HG03280 (cell line): ENCODE data around the gene VEGFA.

Source experiments
- ATAC-seq: cut with Tn5 transposase; IDR thresholded peaks from one replicate; pipeline ENCODE4 v1.9.1; 2021; ENCODE audit warnings: mild to moderate bottlenecking, moderate library complexity; ENCODE audit not compliant: unreplicated experiment

VEGFA gene

GRCh38 chr6:43800746-43801494 lies 30.9 kb downstream of the VEGFA start:
- no peak for ATAC-seq

DNA sequence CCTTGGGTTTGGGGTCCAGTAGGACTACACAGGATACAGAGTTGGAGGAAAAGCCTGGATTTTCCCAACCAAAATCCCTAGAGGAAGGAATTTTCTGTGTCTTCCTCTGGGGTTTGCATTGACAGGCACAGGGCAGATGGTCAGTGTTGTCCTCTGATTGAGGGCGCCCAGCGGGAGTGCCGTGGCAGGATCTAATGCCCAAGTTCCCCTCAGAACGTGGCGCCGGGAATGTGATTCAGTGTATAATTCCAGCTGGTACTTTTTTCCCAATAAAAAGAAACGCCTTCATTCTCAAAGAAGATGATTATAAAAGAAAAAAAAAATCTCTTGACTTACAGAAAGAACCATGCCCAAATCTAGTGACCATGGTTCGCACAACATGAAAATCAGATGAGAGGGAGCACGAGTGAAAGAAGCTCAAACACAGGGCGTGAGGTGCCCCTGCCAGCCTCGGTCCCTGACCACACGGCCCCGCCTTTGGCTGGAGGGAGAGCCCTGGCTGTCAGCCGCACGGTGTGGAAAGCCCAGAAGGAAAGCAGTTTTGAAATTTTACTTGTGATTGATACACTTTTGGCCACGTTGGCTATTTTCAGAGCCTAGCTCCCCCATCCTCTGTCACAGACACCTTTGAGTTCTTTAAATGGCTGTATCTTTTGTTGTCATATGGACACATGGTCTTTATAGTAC lies 31.6 kb downstream of the VEGFA start:
- ATAC-seq: no peak

- no peak for ATAC-seq
Observed at GRCh38 chr6:43803055-43803782, 33.2 kb downstream of the VEGFA start.

GRCh38 chr6:43803783-43804549 lies 34.0 kb downstream of the VEGFA start:
- ATAC-seq: no peak

GRCh38 chr6:43804550-43805223 lies 34.7 kb downstream of the VEGFA start:
- no peak for ATAC-seq

DNA sequence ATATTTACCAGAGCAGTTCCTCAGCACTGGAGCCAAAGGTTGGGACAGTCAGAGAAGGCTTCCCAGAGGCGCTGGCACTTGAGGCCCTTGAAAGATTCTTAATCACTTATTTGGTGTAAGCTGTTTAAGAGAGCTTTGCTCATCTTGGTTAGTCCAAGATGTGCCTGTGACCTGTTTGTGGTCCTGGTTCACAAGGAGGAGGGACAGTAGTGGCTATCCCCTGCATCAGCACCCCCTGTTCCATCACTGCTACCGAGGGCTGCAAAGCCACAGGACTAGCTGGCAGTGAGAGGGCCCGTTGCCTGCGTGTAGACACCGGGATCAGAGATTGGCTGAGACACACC lies 35.7 kb downstream of the VEGFA start:
- no peak for ATAC-seq

DNA sequence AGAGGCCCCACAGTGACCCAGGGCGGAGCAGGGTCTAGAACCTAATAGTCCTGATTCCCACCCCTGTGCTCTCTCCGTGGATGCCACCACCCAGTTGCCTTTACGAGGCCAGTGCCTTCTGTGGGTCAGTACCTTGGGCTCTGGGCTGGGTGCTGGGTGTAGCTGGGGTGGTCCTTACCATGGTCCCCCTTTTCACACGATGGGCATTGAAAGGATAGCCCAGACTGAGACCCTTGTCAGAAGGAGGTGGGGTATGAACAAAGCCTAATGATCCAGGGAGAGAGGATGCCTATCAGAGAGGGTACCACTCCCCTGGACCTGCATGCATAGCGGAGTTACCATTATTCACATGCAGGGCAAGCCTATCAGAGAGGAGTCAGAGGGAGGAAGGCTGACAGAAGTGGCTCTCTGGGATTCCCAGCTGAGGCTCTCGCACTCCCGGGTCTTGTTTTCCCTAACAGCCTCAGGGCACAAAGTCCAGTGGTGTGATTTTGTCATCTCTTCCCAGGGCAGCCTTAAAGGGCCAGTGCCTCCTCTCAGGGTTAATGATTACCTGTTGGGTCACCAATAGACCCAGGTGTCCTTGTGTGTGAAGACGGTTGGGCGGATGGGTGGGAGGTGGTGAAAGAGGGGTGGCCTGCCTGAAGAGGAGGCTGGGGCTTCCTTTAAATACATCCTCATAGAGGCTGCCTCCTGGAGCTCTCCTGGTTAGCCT lies 36.2 kb downstream of the VEGFA start:
- no peak for ATAC-seq

DNA sequence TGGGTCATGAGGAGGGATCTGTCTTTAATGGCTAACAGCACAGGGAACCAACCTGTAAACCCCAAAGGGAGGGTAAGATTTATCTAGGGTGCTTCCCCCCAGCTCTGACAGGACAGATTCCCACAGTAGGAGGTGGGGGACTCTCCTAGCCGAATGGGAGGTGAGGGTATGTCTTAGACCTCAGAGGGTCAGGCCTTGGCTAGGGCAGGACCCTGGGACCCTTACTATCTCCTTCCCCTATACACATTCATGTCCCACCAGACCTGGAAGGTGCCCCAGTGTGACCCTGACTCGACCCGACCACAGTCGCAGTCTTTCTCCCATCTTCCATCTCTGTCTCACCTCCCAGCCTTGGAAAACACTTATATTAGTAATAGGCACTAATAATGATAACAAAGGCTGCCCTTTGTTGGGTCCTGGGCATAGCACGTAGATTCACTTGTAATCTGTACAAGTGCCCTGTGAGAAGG lies 36.8 kb downstream of the VEGFA start:
- ATAC-seq: no peak

DNA sequence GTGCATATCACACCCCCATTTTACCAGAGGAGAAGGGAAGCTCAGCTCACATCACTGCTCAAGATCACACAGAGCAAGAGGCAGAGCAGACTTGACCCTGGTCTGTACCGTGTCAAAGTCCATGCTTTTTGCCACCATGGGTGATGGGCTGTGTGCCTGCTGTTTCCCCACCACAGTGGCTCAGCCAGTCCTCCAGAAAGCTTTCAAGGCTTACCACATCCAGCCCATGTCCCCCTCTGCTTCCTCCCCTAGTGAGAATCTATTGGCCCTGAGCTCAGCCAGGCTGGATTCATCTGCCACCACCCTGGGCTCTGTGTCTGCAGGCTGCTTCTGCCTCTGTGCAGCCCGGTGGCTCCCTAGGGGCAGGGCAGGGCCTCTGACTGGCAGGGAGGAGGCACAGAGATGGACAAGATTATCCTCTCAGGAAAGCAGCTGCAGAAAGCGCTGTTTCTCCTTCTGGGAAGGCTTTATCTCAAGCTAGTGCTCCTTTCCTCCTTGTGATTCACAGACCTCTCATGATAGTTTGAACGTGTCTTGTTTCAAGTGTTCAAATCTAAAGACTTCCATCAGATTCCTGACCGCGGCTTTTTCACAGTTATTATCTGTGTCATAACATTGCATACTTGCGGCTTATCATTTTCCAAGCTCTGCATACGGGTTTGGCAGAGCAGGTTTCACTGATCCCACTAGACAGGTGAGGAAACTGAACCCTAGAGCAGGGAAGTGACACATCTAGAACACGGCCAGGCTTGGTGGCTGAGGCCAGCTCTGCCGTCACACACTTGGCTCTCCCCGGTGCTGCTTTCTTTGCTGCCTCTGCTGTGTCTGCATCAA lies 37.4 kb downstream of the VEGFA start:
- ATAC-seq: no peak

- no peak for ATAC-seq
Observed at GRCh38 chr6:43808412-43808811, 38.4 kb downstream of the VEGFA start.

DNA sequence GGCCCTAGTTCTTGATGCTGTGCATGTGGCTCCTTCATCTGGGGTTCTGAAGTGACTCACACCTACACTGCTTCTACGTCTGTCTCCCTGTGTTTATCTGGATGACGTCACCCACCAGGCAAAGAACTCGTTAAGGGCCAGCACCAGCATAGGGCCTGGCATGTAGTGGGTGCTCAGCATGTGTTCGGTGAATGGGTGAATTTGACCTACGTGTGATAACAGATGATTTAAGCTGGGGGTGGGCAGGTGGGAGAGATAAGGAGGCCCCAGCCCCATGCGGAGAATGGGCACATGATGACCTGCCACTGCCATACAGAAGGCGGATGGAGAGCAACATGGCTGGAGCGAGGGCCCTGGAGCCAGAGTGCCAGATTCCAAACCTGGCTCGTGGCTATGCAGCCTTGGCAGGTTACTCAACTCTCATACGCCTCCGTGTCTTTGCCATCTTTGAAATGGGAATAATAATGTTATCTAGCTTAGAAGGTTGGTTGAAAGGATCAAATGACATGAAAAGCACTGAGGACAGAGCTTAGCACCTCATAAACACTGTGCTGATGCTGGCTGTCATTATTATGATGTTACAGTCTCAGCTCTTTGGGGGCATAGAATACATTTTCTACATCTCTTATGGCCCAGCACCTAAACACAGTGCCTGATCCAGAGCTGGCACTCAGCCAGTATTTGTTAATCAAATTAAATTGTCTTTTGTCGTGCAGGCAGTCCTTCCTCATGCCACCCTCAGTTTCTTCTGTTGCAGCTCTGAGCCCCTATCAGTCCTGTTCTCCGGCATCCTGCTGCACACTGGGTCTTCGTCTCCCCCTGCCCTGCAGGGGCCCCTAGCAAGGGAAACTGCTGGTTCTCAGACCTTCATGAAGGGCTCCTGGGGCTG lies 39.6 kb downstream of the VEGFA start:
- no peak for ATAC-seq

GRCh38 chr6:43810965-43811732 lies 41.1 kb downstream of the VEGFA start:
- ATAC-seq: no peak

GRCh38 chr6:43811733-43812099 lies 41.7 kb downstream of the VEGFA start:
- ATAC-seq: no peak

GRCh38 chr6:43812850-43813578 lies 43.0 kb downstream of the VEGFA start:
- no peak for ATAC-seq

- no peak for ATAC-seq
Observed at GRCh38 chr6:43814111-43814510, 44.1 kb downstream of the VEGFA start.

DNA sequence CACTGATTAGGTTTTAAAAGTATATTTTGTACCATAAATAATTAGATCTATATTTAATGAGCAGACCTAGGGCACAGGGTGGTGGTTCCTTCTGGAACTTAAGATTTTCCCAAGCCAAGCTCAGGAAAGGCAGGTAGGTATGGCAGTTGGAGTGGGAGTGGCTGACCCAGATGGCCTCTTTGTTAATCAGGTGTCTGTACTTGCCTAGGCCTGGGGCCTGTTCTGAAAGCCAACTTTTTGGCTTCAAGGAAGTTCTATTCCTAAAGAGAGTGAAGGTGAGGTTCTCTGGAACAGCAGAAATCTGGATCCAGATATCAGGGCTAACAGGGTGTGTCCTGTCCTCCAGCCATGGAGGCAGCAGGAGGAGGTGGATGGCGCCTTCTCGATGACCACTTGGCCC lies 44.9 kb downstream of the VEGFA start:
- ATAC-seq: no peak

GRCh38 chr6:43817192-43817591 lies 47.2 kb downstream of the VEGFA start:
- no peak for ATAC-seq
